Astrocyte (in vitro differentiated cells and primary cell): ENCODE data around the gene CWC22. TPM values are rescaled to one million over a fixed set of nuclear protein-coding genes. Genes with fewer than 3 reads are reported as not detected.
A peak's percentile ranks its signal among the peaks of the same experiment; 100 is the strongest.

Experiments
- DNase-seq: peaks from one replicate; pipeline ENCODE4 v3.0.0-alpha.2; 2010; ENCODE audit warnings: low read depth
- FAIRE-seq: peaks from 2 replicates; lab custom pipeline; 2011; peaks lifted over from hg19 to GRCh38; lab: Jason Lieb, UNC
- H2AFZ ChIP-seq: 2 replicates; pipeline ENCODE4 v1.6.0; 2012; ENCODE audit warnings: low read depth, low read length, inconsistent platforms
- H3K27ac ChIP-seq: 2 replicates; pipeline ENCODE4 v1.5.1; 2011; ENCODE audit warnings: low read depth, low read length, inconsistent platforms
- H3K27me3 ChIP-seq: 2 replicates; pipeline ENCODE4 v1.6.0; 2011; ENCODE audit warnings: low read length, inconsistent platforms; ENCODE audit not compliant: insufficient read depth
- H3K36me3 ChIP-seq: 2 replicates; pipeline ENCODE4 v1.5.1; 2011; ENCODE audit warnings: low read length, inconsistent platforms; ENCODE audit not compliant: insufficient read depth
- H3K4me1 ChIP-seq: 2 replicates; pipeline ENCODE4 v1.5.1; 2011; ENCODE audit warnings: low read length, inconsistent platforms; ENCODE audit not compliant: insufficient read depth
- H3K4me2 ChIP-seq: 2 replicates; pipeline ENCODE4 v1.6.0; 2012; ENCODE audit warnings: low read length, inconsistent platforms
- H3K4me3 ChIP-seq: 2 replicates; pipeline ENCODE4 v1.5.1; 2011; ENCODE audit warnings: low read depth, mild to moderate bottlenecking, low read length, inconsistent platforms; ENCODE audit not compliant: insufficient read depth
- H3K79me2 ChIP-seq: 2 replicates; pipeline ENCODE4 v1.6.0; 2012; ENCODE audit warnings: mild to moderate bottlenecking, low read length, inconsistent platforms; ENCODE audit not compliant: insufficient read depth
- H3K9ac ChIP-seq: 2 replicates; pipeline ENCODE4 v1.6.0; 2012; ENCODE audit warnings: mild to moderate bottlenecking, low read length, inconsistent platforms
- H3K9me3 ChIP-seq: 2 replicates; pipeline ENCODE4 v1.5.1; 2012; ENCODE audit warnings: low read depth, mild to moderate bottlenecking, low read length, inconsistent platforms; ENCODE audit not compliant: insufficient read depth
- H4K20me1 ChIP-seq: 2 replicates; pipeline ENCODE4 v1.6.0; 2012; ENCODE audit warnings: low read length, inconsistent platforms; ENCODE audit not compliant: insufficient read depth
- H3K27ac Mint-ChIP-seq: one replicate; pipeline ENCODE4 v1.8.0; 2021; ENCODE audit warnings: mild to moderate bottlenecking, mixed read lengths; ENCODE audit not compliant: unreplicated experiment
- H3K27me3 Mint-ChIP-seq: one replicate; pipeline ENCODE4 v1.8.0; 2021; ENCODE audit warnings: low read depth, mixed read lengths; ENCODE audit not compliant: unreplicated experiment
- H3K36me3 Mint-ChIP-seq: one replicate; pipeline ENCODE4 v1.8.0; 2021; ENCODE audit warnings: low read depth, mixed read lengths; ENCODE audit not compliant: unreplicated experiment
- H3K4me1 Mint-ChIP-seq: one replicate; pipeline ENCODE4 v1.8.0; 2021; ENCODE audit warnings: low read depth, mixed read lengths; ENCODE audit not compliant: unreplicated experiment
- H3K4me3 Mint-ChIP-seq: one replicate; pipeline ENCODE4 v1.8.0; 2021; ENCODE audit warnings: mild to moderate bottlenecking, moderate library complexity, mixed read lengths; ENCODE audit not compliant: unreplicated experiment
- H3K9me3 Mint-ChIP-seq: one replicate; pipeline ENCODE4 v1.8.0; 2021; ENCODE audit warnings: mild to moderate bottlenecking, mixed read lengths; ENCODE audit not compliant: unreplicated experiment
- EZH2 ChIP-seq: IDR thresholded peaks from 2 replicates; pipeline ENCODE4 v1.6.1; 2012; ENCODE audit warnings: mild to moderate bottlenecking, low read length, inconsistent platforms; ENCODE audit not compliant: insufficient read depth
- total RNA-seq: library from RNA; stranded (reverse); gene quantifications from 2 replicates; pipeline ENCODE4 v1.2.1, GENCODE V29; 2021
- TF ChIP-seq, protein P1 (sequence below): IDR thresholded peaks from 2 replicates; pipeline ENCODE4 v1.5.1; 2011; ENCODE audit warnings: low read depth, mild to moderate bottlenecking, inconsistent platforms, low read length, moderate library complexity; ENCODE audit not compliant: insufficient read depth

CWC22 gene
- total RNA-seq, 1 donor from 2014 or later = 13.5 TPM

GRCh38 chr2:179900655-179901054 is 106.4 kb downstream of the CWC22 start:
- H3K9ac ChIP-seq = no peak overlapping the region
- H3K27me3 ChIP-seq = no peaks in the 10 kb centered on the region
- H3K36me3 ChIP-seq = no peaks in the 10 kb centered on the region
- H3K4me2 ChIP-seq = no peak overlapping the region
- no peaks in the 10 kb centered on the region for H3K4me1 ChIP-seq
- H3K79me2 ChIP-seq = no peaks in the 10 kb centered on the region
- DNase-seq (no peak), FAIRE-seq (no peak)
- TF ChIP-seq, protein P1, sequence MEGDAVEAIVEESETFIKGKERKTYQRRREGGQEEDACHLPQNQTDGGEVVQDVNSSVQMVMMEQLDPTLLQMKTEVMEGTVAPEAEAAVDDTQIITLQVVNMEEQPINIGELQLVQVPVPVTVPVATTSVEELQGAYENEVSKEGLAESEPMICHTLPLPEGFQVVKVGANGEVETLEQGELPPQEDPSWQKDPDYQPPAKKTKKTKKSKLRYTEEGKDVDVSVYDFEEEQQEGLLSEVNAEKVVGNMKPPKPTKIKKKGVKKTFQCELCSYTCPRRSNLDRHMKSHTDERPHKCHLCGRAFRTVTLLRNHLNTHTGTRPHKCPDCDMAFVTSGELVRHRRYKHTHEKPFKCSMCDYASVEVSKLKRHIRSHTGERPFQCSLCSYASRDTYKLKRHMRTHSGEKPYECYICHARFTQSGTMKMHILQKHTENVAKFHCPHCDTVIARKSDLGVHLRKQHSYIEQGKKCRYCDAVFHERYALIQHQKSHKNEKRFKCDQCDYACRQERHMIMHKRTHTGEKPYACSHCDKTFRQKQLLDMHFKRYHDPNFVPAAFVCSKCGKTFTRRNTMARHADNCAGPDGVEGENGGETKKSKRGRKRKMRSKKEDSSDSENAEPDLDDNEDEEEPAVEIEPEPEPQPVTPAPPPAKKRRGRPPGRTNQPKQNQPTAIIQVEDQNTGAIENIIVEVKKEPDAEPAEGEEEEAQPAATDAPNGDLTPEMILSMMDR = no peak
- no peak for TF ChIP-seq EZH2
- no peak overlapping the region for H3K4me3 Mint-ChIP-seq
- peaks cover 2% of the 10 kb centered on the region for H3K9me3 ChIP-seq
- H3K4me3 ChIP-seq = no peak overlapping the region
- H3K27ac ChIP-seq = no peak overlapping the region
- no peak overlapping the region for H2AFZ ChIP-seq
- H3K9me3 Mint-ChIP-seq = peaks cover 7% of the 10 kb centered on the region
- H3K4me1 Mint-ChIP-seq = no peaks in the 10 kb centered on the region
- H3K27ac Mint-ChIP-seq = no peak overlapping the region
- H4K20me1 ChIP-seq = no peaks in the 10 kb centered on the region
- H3K36me3 Mint-ChIP-seq = no peaks in the 10 kb centered on the region
- H3K27me3 Mint-ChIP-seq = peaks cover 2% of the 10 kb centered on the region

DNA sequence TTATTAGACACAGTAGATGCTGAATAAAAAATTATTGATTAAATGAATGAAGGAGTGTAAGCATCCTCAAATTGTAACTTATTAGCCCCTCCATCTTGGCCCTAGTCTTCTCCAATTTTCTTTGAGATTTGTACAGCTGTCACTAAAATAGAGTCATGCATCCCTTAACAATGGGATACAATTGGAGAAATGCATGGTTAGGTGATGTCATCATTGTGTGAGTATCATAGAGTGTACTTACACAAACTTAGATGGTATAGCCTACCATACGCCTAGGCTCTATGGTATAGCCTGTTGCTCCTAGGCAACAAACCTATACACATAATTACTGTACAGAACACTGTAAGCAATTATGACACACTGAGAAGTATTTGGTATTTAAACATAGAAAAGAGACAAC is 107.4 kb downstream of the CWC22 start:
- Mint-ChIP-seq H3K4me3 (no peak overlapping the region), H3K4me1 (no peaks in the 10 kb centered on the region), H3K27me3 (peaks cover 2% of the 10 kb centered on the region), H3K27ac (no peak overlapping the region), H3K36me3 (no peaks in the 10 kb centered on the region), H3K9me3 (peaks cover 7% of the 10 kb centered on the region)
- no peak overlapping the region for H2AFZ ChIP-seq
- no peaks in the 10 kb centered on the region for H4K20me1 ChIP-seq
- TF ChIP-seq EZH2 = no peak
- TF ChIP-seq, protein P1 = no peak
- H3K27me3 ChIP-seq = no peaks in the 10 kb centered on the region
- FAIRE-seq (no peak), DNase-seq (no peak)
- no peak overlapping the region for H3K9ac ChIP-seq
- no peaks in the 10 kb centered on the region for H3K36me3 ChIP-seq
- no peaks in the 10 kb centered on the region for H3K79me2 ChIP-seq
- no peak overlapping the region for H3K4me2 ChIP-seq
- H3K4me3 ChIP-seq = no peak overlapping the region
- no peak overlapping the region for H3K27ac ChIP-seq
- peaks cover 2% of the 10 kb centered on the region for H3K9me3 ChIP-seq
- no peaks in the 10 kb centered on the region for H3K4me1 ChIP-seq

DNA sequence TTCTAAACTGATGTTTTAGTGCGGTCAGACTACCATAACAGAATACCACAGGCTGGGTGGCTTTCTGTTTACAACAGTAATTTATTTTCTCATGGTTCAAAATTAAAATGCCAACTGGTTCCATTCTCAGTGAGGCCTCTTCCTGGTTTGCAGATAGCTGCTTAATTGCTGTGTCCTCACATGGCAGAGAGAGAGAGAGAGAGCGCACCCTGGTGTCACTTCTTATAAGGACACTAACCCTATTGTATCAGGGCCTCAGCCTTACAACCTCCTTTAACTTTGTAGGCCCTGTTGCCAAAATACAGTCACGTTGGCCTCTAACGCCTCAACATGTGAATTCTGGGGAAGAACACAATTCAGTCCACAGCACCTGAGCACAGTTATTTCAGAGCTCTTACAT is 108.2 kb downstream of the CWC22 start:
- Mint-ChIP-seq H3K27ac (no peak overlapping the region), H3K4me1 (no peaks in the 10 kb centered on the region), H3K9me3 (peaks cover 7% of the 10 kb centered on the region), H3K27me3 (peaks cover 2% of the 10 kb centered on the region), H3K4me3 (no peak overlapping the region), H3K36me3 (no peaks in the 10 kb centered on the region)
- H2AFZ ChIP-seq = no peak overlapping the region
- DNase-seq (peak; percentile 2), FAIRE-seq (no peak)
- H3K36me3 ChIP-seq = no peaks in the 10 kb centered on the region
- no peak overlapping the region for H3K27ac ChIP-seq
- H3K4me2 ChIP-seq = no peak overlapping the region
- H3K4me1 ChIP-seq = no peaks in the 10 kb centered on the region
- H3K27me3 ChIP-seq = no peaks in the 10 kb centered on the region
- H3K9me3 ChIP-seq = peaks cover 2% of the 10 kb centered on the region
- H4K20me1 ChIP-seq = no peaks in the 10 kb centered on the region
- H3K9ac ChIP-seq = no peak overlapping the region
- TF ChIP-seq EZH2 = no peak
- TF ChIP-seq, protein P1 = peak; percentile 21
- no peak overlapping the region for H3K4me3 ChIP-seq
- no peaks in the 10 kb centered on the region for H3K79me2 ChIP-seq

Other genes starting within 250 kb of the CWC22 start
- gene ZNF385B, start 145.7 kb downstream of the CWC22 start, total RNA-seq = 0.27 TPM in 1 of 2 replicates, not detected in the other